Smooth muscle cell (in vitro differentiated cells): Measurements from ENCODE around the gene DLGAP1. TPM values are rescaled to one million over a fixed set of nuclear protein-coding genes. Genes with fewer than 3 reads are reported as not detected.

Experiments used
- DNase-seq: peaks from one replicate; lab custom pipeline; 2025; ENCODE audit not compliant: unreplicated experiment; lab: John Stamatoyannopoulos, UW
- H2AFZ ChIP-seq: fragments of 200-600 bp; sonication (generic); 2 replicates; pipeline ENCODE4 v1.6.0; 2016; ENCODE audit warnings: antibody characterized with exemption, low read depth, mild to moderate bottlenecking
- H3F3A ChIP-seq: fragments of 200-600 bp; sonication (generic); 2 replicates; pipeline ENCODE4 v1.6.0; 2017; ENCODE audit warnings: antibody characterized with exemption, low read depth
- H3K27ac ChIP-seq: fragments of 200-600 bp; sonication (generic); 2 replicates; pipeline ENCODE4 v1.5.1; 2016; ENCODE audit warnings: low read depth, mild to moderate bottlenecking
- H3K27me3 ChIP-seq: fragments of 200-600 bp; sonication (generic); 2 replicates; pipeline ENCODE4 v1.6.1; 2016; ENCODE audit warnings: low read depth, mild to moderate bottlenecking
- H3K36me3 ChIP-seq: fragments of 200-600 bp; sonication (generic); 2 replicates; pipeline ENCODE4 v1.5.1; 2016; ENCODE audit warnings: low read depth
- H3K4me1 ChIP-seq: fragments of 200-600 bp; sonication (generic); 2 replicates; pipeline ENCODE4 v1.5.1; 2016; ENCODE audit warnings: low read depth
- H3K4me2 ChIP-seq: fragments of 200-600 bp; sonication (generic); 2 replicates; pipeline ENCODE4 v1.6.0; 2016; ENCODE audit warnings: mild to moderate bottlenecking
- H3K4me3 ChIP-seq: fragments of 200-600 bp; sonication (generic); 2 replicates; pipeline ENCODE4 v1.5.1; 2016; ENCODE audit warnings: mild to moderate bottlenecking
- H3K79me2 ChIP-seq: fragments of 200-600 bp; sonication (generic); 2 replicates; pipeline ENCODE4 v1.6.0; 2016; ENCODE audit warnings: low read depth, mild to moderate bottlenecking
- H3K9ac ChIP-seq: fragments of 200-600 bp; sonication (generic); 2 replicates; pipeline ENCODE4 v1.6.0; 2016; ENCODE audit warnings: low read depth
- H3K9me3 ChIP-seq: fragments of 200-600 bp; sonication (generic); replicated peaks from 2 replicates; pipeline ENCODE4 v1.5.1; 2016; ENCODE audit warnings: low read depth
- H4K20me1 ChIP-seq: fragments of 200-600 bp; sonication (generic); 2 replicates; pipeline ENCODE4 v1.6.0; 2016; ENCODE audit warnings: low read depth
- CTCF ChIP-seq: fragments of 200-600 bp; sonication (generic); IDR thresholded peaks from 2 replicates; pipeline ENCODE4 v1.5.1; 2017; ENCODE audit warnings: borderline replicate concordance, mild to moderate bottlenecking, antibody characterized with exemption; ENCODE audit not compliant: insufficient read depth, poor library complexity, severe bottlenecking
- WGBS: methylation state at CpG from one replicate; pipeline ENCODE4 v1.1.7; 2016; ENCODE audit warnings: low lambda C conversion rate; 5-methylcytosine and 5-hydroxymethylcytosine counted together
- polyA plus RNA-seq: library from polyadenylated mRNA; unstranded; fragments of >200 nt; fragmentation: Nextera tagmentation; extraction: Ambion mirVana; gene quantifications from 2 replicates; pipeline ENCODE4 v1.2.1, GENCODE V29; 2016
- total RNA-seq: library from RNA; depleted of rRNA; stranded (reverse); fragments of >200 nt; gene quantifications from 2 replicates; pipeline ENCODE4 v1.2.3, GENCODE V29; 2014

The DLGAP1 gene
- total and polyA plus RNA-seq, 2 experiments from 2014 or later, result 2.6 to 11.3 TPM

GRCh38 chr18:3486512-3486911, 968.6 kb downstream of the DLGAP1 start:
- no peaks in the 10 kb centered on the region for H3K4me1 ChIP-seq
- H3K9ac ChIP-seq, result no peak overlapping the region
- WGBS, result 86% methylated on average over 7 of the region's 7 CpGs
- H3K4me3 ChIP-seq, result no peak overlapping the region
- H3K36me3 ChIP-seq, result no peaks in the 10 kb centered on the region
- no peak overlapping the region for H2AFZ ChIP-seq
- no peaks in the 10 kb centered on the region for H3K9me3 ChIP-seq
- no peaks in the 10 kb centered on the region for H3K79me2 ChIP-seq
- H3K27me3 ChIP-seq, result no peaks in the 10 kb centered on the region
- no peak overlapping the region for H3K27ac ChIP-seq
- DNase-seq, result no peak
- no peaks in the 10 kb centered on the region for H4K20me1 ChIP-seq
- no peak overlapping the region for H3K4me2 ChIP-seq
- TF ChIP-seq CTCF, result no peak
- no peaks in the 10 kb centered on the region for H3F3A ChIP-seq

GRCh38 chr18:3485153-3486149, 969.7 kb downstream of the DLGAP1 start:
- Histone ChIP-seq H3K27me3 (no peaks in the 10 kb centered on the region), H3K4me3 (no peak overlapping the region), H3K4me1 (no peaks in the 10 kb centered on the region), H3F3A (no peaks in the 10 kb centered on the region), H3K27ac (no peak overlapping the region), H4K20me1 (no peaks in the 10 kb centered on the region), H3K36me3 (no peaks in the 10 kb centered on the region), H3K9ac (no peak overlapping the region), H2AFZ (no peak overlapping the region), H3K9me3 (no peaks in the 10 kb centered on the region), H3K4me2 (no peak overlapping the region), H3K79me2 (no peaks in the 10 kb centered on the region)
- no peak for DNase-seq
- TF ChIP-seq CTCF, result no peak
- WGBS, result 88% methylated on average over 9 of the region's 9 CpGs

GRCh38 chr18:3482258-3482657, 972.8 kb downstream of the DLGAP1 start:
- H4K20me1 ChIP-seq, result no peaks in the 10 kb centered on the region
- no peaks in the 10 kb centered on the region for H3K79me2 ChIP-seq
- no peaks in the 10 kb centered on the region for H3K4me1 ChIP-seq
- H3K27me3 ChIP-seq, result no peaks in the 10 kb centered on the region
- 78% methylated on average over 3 of the region's 3 CpGs for WGBS
- no peak overlapping the region for H2AFZ ChIP-seq
- no peak for TF ChIP-seq CTCF
- H3K27ac ChIP-seq, result no peak overlapping the region
- H3K4me3 ChIP-seq, result no peak overlapping the region
- H3K9ac ChIP-seq, result no peak overlapping the region
- no peaks in the 10 kb centered on the region for H3K9me3 ChIP-seq
- no peak for DNase-seq
- H3F3A ChIP-seq, result no peaks in the 10 kb centered on the region
- no peaks in the 10 kb centered on the region for H3K36me3 ChIP-seq
- peak overlapping the region; percentile 35 for H3K4me2 ChIP-seq
